Measurements from ENCODE around the gene ARID5B.

The ARID5B gene

GRCh38 chr10:61883371-61884025 is 18.0 kb upstream of the ARID5B start:
- no peak for DNase-seq

- no peak for DNase-seq
Measured at GRCh38 chr10:61887772-61888171, 13.7 kb upstream of the ARID5B start.

GRCh38 chr10:61888744-61889143 is 12.8 kb upstream of the ARID5B start:
- DNase-seq, result no peak

- DNase-seq, result no peak
Measured at GRCh38 chr10:61890430-61890829, 11.1 kb upstream of the ARID5B start.

GRCh38 chr10:61890881-61891409 is 10.6 kb upstream of the ARID5B start:
- DNase-seq, result no peak

GRCh38 chr10:61891906-61892585 is 9.5 kb upstream of the ARID5B start:
- no peak for DNase-seq

- DNase-seq, result no peak
Measured at GRCh38 chr10:61892961-61893360, 8.5 kb upstream of the ARID5B start.

- DNase-seq, result no peak
Measured at GRCh38 chr10:61894133-61894532, 7.4 kb upstream of the ARID5B start.

GRCh38 chr10:61895898-61896600 is 5.5 kb upstream of the ARID5B start:
- DNase-seq, result no peak

- no peak for DNase-seq
Measured at GRCh38 chr10:61896854-61897661, 4.4 kb upstream of the ARID5B start.

- no peak for DNase-seq
Measured at GRCh38 chr10:61897671-61898434, 3.6 kb upstream of the ARID5B start.

- no peak for DNase-seq
Measured at GRCh38 chr10:61898435-61898778, 3.1 kb upstream of the ARID5B start.

- DNase-seq, result no peak
Measured at GRCh38 chr10:61899069-61899531, 2.4 kb upstream of the ARID5B start.

GRCh38 chr10:61899663-61899996 is 1.9 kb upstream of the ARID5B start:
- DNase-seq, result no peak

- DNase-seq, result no peak
Measured at GRCh38 chr10:61899997-61900828, 1.3 kb upstream of the ARID5B start.

- no peak for DNase-seq
Measured at GRCh38 chr10:61901829-61902444, 438 bp downstream of the ARID5B start.

- DNase-seq, result no peak
Measured at GRCh38 chr10:61902445-61903220, 1.1 kb downstream of the ARID5B start.

- no peak for DNase-seq
Measured at GRCh38 chr10:61903221-61903927, 1.9 kb downstream of the ARID5B start.

- DNase-seq, result no peak
Measured at GRCh38 chr10:61903928-61904344, 2.4 kb downstream of the ARID5B start.

Data from T1000 (cell line).